Stimulated activated effector memory CD8-positive, alpha-beta T cell treated with anti-CD3 and anti-CD28 coated beads, Interleukin-12 subunit alpha, Interleukin-12 subunit beta, amount 100 ng/mL, for 72 hours (primary cell): Measurements from ENCODE around the gene DRAM1.

ENCODE experiments used
- ATAC-seq: fragments of 150-1000 bp; cut with Tn5 transposase; 2 replicates; pipeline ENCODE4 v1.10.0; 2021
- DNase-seq, 2 donors: peaks; one replicate each; pipeline ENCODE4 v3.0.0; 2021 to 2022; ENCODE audit warnings: low spot score in 2 of 2
- H3K27ac Mint-ChIP-seq: one replicate; pipeline ENCODE4 v1.8.0; 2022; ENCODE audit warnings: mild to moderate bottlenecking, mixed read lengths
- H3K36me3 Mint-ChIP-seq: one replicate; pipeline ENCODE4 v1.8.0; 2022; ENCODE audit warnings: mild to moderate bottlenecking, mixed read lengths
- H3K4me1 Mint-ChIP-seq: one replicate; pipeline ENCODE4 v1.8.0; 2022; ENCODE audit warnings: mixed read lengths
- H3K4me3 Mint-ChIP-seq: one replicate; pipeline ENCODE4 v1.8.0; 2022; ENCODE audit warnings: mild to moderate bottlenecking, mixed read lengths
- H3K9me3 Mint-ChIP-seq: one replicate; pipeline ENCODE4 v1.8.0; 2022; ENCODE audit warnings: mixed read lengths

Gene DRAM1, protein sequence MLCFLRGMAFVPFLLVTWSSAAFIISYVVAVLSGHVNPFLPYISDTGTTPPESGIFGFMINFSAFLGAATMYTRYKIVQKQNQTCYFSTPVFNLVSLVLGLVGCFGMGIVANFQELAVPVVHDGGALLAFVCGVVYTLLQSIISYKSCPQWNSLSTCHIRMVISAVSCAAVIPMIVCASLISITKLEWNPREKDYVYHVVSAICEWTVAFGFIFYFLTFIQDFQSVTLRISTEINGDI

DNA sequence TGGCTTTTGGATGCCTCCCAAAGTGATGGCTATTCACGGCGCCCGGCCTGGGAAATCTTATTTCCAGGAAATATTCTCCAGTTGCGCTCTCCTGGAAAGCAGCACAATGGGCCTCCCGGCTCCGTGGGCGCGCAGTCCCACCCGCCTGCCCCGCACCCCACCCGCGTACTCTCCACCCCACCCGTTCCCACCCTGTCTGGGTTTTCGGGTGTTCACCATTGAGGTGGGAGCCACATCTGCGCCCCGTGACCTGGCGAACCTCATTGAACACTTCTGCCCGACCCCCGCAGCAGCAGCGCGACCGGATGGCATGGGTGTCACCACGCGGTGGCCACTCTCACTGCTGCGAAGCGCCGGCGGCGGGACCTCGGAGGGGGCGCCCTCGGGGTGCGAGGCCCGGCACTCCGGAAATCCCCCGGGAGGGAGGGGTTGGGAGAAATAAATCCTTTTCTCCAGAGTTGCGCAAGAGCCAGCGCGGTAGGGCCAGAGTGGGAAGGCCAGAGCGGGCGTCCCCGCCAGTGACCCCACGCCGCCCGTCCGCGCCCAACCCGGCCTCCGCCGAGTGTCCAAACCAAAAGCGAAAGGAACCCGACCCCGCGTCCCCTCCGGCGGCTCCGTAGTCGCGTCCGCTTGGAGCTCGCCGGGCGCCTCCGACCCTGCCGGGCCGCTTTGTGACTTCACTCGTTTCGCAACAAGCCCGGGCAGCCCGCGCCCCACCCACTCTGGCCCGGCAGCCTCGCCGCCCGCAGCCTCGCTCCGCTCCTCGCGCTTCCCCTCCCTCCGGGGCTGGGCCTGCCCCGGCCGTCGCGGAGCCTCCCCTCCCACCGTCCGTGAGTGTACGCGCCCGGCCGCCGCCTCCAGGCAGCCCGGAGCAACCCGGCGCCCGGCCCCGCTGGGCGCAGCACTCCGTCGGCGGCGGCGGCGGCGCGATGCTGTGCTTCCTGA is at the start of gene DRAM1:
DRAM1 (plus strand) TSS at position 720 of the 945 bp plus-strand sequence; CDS start at position 930, 210 bp downstream.
- H3K9me3 Mint-ChIP-seq, result no peaks in the 10 kb centered on the region
- no peaks in the 10 kb centered on the region for H3K36me3 Mint-ChIP-seq
- peak within 1 kb of the TSS; percentile 97 for H3K4me3 Mint-ChIP-seq
- peak; percentile 71 to 89 for DNase-seq
- peak within 1 kb of the TSS; percentile 97 for H3K27ac Mint-ChIP-seq
- H3K4me1 Mint-ChIP-seq, result peaks cover 19% of the 10 kb centered on the region
- ATAC-seq, result peak; percentile 94

DNA sequence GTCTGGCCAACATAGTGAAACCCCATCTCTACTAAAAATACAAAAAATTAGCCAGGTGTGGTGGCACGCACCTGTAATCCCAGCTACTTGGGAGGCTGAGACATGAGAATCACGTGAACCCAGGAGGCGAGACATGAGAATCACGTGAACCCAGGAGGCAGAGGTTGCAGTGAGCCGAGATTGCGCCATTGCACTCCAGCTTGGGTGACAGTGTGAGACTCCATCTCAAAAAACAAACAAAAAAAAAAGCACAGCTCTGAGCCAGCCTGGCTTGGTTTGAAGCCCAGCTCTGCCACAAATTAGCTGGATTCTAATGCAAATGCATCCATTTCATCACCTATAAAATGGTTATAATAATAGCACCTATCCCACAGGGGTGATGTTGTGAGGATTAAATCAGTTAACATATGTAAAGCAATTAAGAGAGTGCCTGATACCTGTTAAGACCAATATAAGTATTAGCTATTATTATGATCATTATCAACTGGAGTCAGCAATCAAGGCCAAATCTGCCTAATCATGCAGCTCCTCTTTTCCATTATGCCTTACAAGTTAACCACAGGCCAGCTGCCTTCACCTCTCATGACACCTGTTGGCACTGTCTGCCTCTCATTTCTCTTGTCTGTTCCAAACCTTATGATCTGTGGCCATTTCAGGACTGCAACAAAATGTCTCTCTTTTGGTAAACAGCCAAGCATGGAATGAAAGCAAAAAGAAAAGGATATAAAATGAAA is 48.8 kb upstream of the DRAM1 start:
- peak overlapping the region; percentile 96 for H3K4me3 Mint-ChIP-seq
- peaks cover 38% of the 10 kb centered on the region for H3K36me3 Mint-ChIP-seq
- ATAC-seq (no peak), DNase-seq (no peak)
- peak overlapping the region; percentile 93 for H3K27ac Mint-ChIP-seq
- peaks cover 54% of the 10 kb centered on the region for H3K4me1 Mint-ChIP-seq
- no peaks in the 10 kb centered on the region for H3K9me3 Mint-ChIP-seq

DNA sequence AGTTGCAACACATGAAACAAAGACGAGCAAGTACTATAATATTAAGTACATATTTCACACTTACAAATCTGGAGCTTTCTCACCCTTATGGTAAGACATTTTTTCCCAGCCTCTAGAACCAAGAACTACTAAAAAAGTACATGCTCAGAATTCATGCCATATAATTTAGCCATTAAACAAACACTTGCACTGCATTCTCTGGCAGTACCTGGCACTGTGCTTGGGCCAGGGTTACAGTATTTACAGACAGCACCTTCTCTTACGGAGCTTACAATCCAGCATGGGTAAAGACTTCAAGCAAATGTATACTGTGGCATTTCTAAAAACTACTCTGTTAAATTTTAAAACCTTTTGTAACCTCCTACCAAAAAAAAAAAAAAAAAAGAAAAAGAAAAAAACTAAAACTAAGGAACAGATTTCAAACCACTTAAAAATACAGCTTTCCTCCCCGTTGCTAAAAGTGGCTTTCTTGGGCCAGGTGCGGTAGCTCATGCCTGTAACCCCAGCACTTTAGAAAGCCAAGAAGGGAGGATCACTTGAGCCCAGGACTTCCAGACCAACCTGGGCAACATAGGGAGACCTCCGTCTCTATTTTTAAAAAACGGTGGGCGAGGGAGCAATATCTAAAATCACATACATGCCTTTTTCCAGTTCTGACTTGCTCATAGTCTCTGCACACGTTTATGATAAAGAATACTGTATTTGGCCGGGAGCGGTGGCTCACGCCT is 47.6 kb upstream of the DRAM1 start:
- peak overlapping the region; percentile 96 for H3K4me3 Mint-ChIP-seq
- no peaks in the 10 kb centered on the region for H3K9me3 Mint-ChIP-seq
- peaks cover 46% of the 10 kb centered on the region for H3K4me1 Mint-ChIP-seq
- ATAC-seq (no peak), DNase-seq (peak in 1 of 2 donors; percentile 59)
- H3K27ac Mint-ChIP-seq, result peak overlapping the region; percentile 93
- H3K36me3 Mint-ChIP-seq, result peaks cover 38% of the 10 kb centered on the region

DNA sequence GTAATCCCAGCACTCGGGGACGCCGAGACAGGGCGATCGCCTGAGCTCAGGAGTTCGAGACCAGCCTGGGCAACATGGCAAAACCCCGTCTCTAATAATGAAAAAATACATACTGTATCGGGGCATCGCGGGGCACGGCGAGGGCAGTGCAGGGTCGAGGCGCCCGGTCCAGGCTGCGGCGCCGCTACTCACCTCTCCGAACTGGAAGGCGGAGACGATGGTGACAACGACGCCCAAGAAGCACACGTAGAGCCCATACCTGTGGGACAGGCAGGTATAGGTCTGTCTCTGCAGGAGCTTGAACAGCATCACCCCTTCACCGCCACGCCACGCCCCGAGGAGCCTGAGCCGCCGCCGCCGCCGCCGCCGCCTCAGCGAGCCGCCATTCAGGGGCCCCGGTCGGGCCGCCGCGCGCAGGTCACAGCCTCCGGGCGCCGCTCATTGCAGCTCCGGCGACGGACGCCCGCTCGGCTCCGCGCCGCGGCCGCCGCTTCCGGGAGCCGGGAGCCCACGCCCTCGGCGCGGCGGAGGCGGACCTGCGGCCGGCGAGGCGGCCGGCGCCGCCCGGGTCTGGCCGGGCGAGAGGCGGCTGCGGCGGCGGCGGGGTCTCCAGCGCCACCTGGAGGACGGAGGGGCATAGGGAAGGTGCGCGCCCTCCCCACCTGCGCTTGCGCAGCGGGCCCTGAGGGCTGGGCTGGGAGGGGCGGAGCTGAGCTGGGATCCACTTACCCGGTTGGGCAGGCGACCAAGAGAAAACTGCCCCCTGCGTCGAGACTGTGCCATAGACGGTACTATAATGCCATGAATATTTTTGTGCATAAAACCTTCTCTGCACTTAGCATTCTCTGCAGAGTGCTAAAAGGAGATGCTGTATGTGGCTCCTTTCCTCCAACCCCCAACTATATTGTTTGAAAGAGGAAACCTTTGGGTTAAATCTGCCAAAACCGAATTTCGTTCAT is 46.7 kb upstream of the DRAM1 start, which contains the start of gene GNPTAB:
GNPTAB (minus strand) TSS at position 593 of the 959 bp plus-strand sequence; CDS start at position 309, 284 bp downstream.
- peak; percentile 94 for ATAC-seq
- peak; percentile 98 for DNase-seq
- H3K9me3 Mint-ChIP-seq, result no peaks in the 10 kb centered on the region
- peak within 1 kb of the TSS; percentile 96 for H3K4me3 Mint-ChIP-seq
- H3K27ac Mint-ChIP-seq, result peak within 1 kb of the TSS; percentile 93
- H3K4me1 Mint-ChIP-seq, result peaks cover 37% of the 10 kb centered on the region
- peaks cover 37% of the 10 kb centered on the region for H3K36me3 Mint-ChIP-seq

DNA sequence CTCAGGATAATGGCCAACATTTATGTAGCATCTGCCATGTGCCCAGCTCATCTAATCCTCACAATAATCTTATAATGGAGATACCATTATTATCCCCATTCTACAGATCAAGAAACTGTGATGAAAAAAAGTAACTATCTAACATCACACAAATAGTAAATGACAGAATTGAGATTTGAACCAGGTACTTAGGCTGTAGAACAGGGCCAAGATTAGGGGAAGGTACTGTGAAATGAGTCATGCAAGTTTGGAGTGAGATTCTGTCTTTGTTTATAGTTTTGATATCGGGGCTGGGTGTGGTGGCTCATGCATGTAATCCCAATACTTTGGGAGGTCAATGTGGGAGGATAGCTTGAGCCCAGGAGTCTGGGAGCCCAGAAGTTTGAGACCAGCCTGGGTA is 45.4 kb upstream of the DRAM1 start:
- no peak for ATAC-seq
- Mint-ChIP-seq H3K36me3 (peaks cover 24% of the 10 kb centered on the region), H3K9me3 (no peaks in the 10 kb centered on the region), H3K4me3 (no peak overlapping the region), H3K27ac (no peak overlapping the region), H3K4me1 (peaks cover 31% of the 10 kb centered on the region)
- no peak for DNase-seq

GRCh38 chr12:101838628-101839323 is 38.6 kb upstream of the DRAM1 start:
- H3K27ac Mint-ChIP-seq, result peak overlapping the region; percentile 46
- no peaks in the 10 kb centered on the region for H3K9me3 Mint-ChIP-seq
- H3K36me3 Mint-ChIP-seq, result no peaks in the 10 kb centered on the region
- ATAC-seq (peak; percentile 59), DNase-seq (no peak)
- H3K4me3 Mint-ChIP-seq, result no peak overlapping the region
- peaks cover 10% of the 10 kb centered on the region for H3K4me1 Mint-ChIP-seq

GRCh38 chr12:101839324-101840283 is 37.8 kb upstream of the DRAM1 start:
- DNase-seq, result peak; percentile 57 to 83
- peaks cover 10% of the 10 kb centered on the region for H3K4me1 Mint-ChIP-seq
- no peaks in the 10 kb centered on the region for H3K9me3 Mint-ChIP-seq
- H3K4me3 Mint-ChIP-seq, result no peak overlapping the region
- peak; percentile 57 for ATAC-seq
- H3K36me3 Mint-ChIP-seq, result no peaks in the 10 kb centered on the region
- H3K27ac Mint-ChIP-seq, result peak overlapping the region; percentile 46

- Mint-ChIP-seq H3K27ac (peak overlapping the region; percentile 15), H3K9me3 (no peaks in the 10 kb centered on the region), H3K36me3 (no peaks in the 10 kb centered on the region), H3K4me3 (no peak overlapping the region), H3K4me1 (peaks cover 10% of the 10 kb centered on the region)
- ATAC-seq, result no peak
- DNase-seq, result no peak
These were observed 36.3 kb upstream of the DRAM1 start for GRCh38 chr12:101841069-101841468.

DNA sequence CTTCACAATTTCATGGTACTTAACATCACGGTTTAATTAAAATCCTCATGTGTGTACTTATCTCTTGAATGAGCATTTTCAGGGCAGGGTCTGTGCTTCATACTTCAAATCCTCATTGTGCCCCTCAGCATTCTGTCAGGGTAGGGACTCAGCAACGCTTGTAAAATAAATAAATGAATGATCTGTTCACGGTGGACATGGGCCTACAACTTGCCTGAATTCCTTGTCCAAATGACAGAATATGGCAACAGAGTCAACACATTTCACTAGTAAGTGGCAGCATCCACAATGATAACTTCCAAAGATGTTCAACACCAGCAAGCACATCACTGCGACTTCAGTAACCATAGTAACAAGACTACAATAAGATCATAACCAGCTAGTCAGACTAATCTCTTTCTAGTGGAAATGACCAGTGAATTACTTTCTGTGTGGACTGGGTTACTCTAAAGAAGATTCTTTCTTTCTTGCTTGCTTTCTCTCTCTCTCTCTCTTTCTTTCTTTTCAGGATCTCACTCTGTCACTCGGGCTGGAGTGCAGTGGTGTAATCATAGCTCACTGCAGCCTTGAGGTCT is 32.2 kb upstream of the DRAM1 start:
- H3K9me3 Mint-ChIP-seq, result no peaks in the 10 kb centered on the region
- no peak overlapping the region for H3K4me3 Mint-ChIP-seq
- no peaks in the 10 kb centered on the region for H3K36me3 Mint-ChIP-seq
- ATAC-seq (no peak), DNase-seq (no peak)
- no peaks in the 10 kb centered on the region for H3K4me1 Mint-ChIP-seq
- H3K27ac Mint-ChIP-seq, result no peak overlapping the region

DNA sequence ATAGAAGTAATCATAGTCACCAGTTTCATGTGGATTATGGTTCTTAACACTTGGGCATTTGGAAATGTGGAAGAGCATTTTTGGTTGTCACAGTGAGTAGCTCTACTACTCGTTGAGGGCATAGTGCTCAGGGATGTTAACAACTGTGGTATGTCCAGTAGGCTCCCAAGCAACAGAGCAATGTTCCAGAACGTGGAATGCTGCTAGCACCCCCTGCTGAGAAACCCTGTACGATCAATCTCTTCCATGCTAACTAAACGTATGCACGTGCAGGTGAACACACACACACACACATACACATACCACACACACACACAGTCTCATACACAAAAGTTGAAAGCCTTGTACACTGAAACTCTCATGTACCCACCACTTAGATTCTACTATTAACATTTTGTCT is 30.1 kb upstream of the DRAM1 start:
- DNase-seq (no peak), ATAC-seq (no peak)
- no peak overlapping the region for H3K27ac Mint-ChIP-seq
- H3K36me3 Mint-ChIP-seq, result no peaks in the 10 kb centered on the region
- no peak overlapping the region for H3K4me3 Mint-ChIP-seq
- no peaks in the 10 kb centered on the region for H3K9me3 Mint-ChIP-seq
- no peaks in the 10 kb centered on the region for H3K4me1 Mint-ChIP-seq

- no peak for ATAC-seq
- Mint-ChIP-seq H3K4me3 (no peak overlapping the region), H3K36me3 (no peaks in the 10 kb centered on the region), H3K4me1 (peaks cover 5% of the 10 kb centered on the region), H3K27ac (no peak overlapping the region), H3K9me3 (no peaks in the 10 kb centered on the region)
- DNase-seq, result no peak
These were observed 27.2 kb upstream of the DRAM1 start for GRCh38 chr12:101850199-101850598.

GRCh38 chr12:101852998-101853397 is 24.4 kb upstream of the DRAM1 start:
- no peaks in the 10 kb centered on the region for H3K36me3 Mint-ChIP-seq
- peaks cover 11% of the 10 kb centered on the region for H3K4me1 Mint-ChIP-seq
- no peaks in the 10 kb centered on the region for H3K9me3 Mint-ChIP-seq
- H3K27ac Mint-ChIP-seq, result no peak overlapping the region
- ATAC-seq (no peak), DNase-seq (no peak)
- no peak overlapping the region for H3K4me3 Mint-ChIP-seq
